ENCODE measurements around the gene CNTN4.

CNTN4 gene

DNA sequence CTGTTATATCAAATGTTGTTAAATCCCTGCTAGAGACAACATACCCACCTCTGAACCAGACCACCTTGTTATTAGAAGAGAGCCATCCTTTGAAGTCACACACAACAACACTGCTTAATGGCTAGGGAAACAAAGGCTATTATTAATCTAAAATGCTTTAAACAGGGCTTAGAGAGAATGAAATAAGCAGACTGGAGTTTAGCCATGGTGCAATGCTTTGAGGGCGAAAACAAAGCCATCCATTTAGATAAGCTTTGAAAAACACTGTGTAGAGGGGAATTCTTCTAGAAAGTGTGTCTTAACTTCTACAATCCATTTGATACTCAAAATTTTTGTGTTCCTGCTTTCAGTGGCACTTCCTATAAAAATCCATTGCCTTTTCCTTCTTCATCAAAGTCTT, 862.9 kb downstream of the CNTN4 start:
- Histone ChIP-seq H3K4me3 (ENCODE audit: low read depth in 1 of 2, low read length in 2 of 2) (no peak overlapping the region), H3K4me1 (ENCODE audit: insufficient read depth, low read length) (no peaks in the 10 kb centered on the region), H3K9me3 (ENCODE audit: insufficient read depth, low read length, severe bottlenecking) (no peaks in the 10 kb centered on the region), H2AFZ (ENCODE audit: low read depth, low read length) (no peak overlapping the region), H3K4me2 (ENCODE audit: insufficient read depth, low read length) (no peak overlapping the region), H3K27me3 (ENCODE audit: insufficient read depth, low read length, poor library complexity) (no peaks in the 10 kb centered on the region), H4K20me1 (ENCODE audit: insufficient read depth, low read length) (no peaks in the 10 kb centered on the region), H3K36me3 (ENCODE audit: insufficient read depth, low read length) (no peaks in the 10 kb centered on the region), H3K27ac (ENCODE audit: low read length) (no peak overlapping the region), H3K79me2 (ENCODE audit: insufficient read depth, low read length) (no peaks in the 10 kb centered on the region), H3K9ac (ENCODE audit: low read depth, low read length) (no peak overlapping the region)
- DNase-seq: no peak
- ATAC-seq (ENCODE audit: insufficient read depth, low read depth): no peak
- TF ChIP-seq, protein P1, sequence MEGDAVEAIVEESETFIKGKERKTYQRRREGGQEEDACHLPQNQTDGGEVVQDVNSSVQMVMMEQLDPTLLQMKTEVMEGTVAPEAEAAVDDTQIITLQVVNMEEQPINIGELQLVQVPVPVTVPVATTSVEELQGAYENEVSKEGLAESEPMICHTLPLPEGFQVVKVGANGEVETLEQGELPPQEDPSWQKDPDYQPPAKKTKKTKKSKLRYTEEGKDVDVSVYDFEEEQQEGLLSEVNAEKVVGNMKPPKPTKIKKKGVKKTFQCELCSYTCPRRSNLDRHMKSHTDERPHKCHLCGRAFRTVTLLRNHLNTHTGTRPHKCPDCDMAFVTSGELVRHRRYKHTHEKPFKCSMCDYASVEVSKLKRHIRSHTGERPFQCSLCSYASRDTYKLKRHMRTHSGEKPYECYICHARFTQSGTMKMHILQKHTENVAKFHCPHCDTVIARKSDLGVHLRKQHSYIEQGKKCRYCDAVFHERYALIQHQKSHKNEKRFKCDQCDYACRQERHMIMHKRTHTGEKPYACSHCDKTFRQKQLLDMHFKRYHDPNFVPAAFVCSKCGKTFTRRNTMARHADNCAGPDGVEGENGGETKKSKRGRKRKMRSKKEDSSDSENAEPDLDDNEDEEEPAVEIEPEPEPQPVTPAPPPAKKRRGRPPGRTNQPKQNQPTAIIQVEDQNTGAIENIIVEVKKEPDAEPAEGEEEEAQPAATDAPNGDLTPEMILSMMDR (IDR thresholded peaks at IDR 0.05; ENCODE audit: borderline replicate concordance, extremely low read depth, low read length, poor library complexity, severe bottlenecking): no peak
- TF ChIP-seq EZH2 (IDR thresholded peaks at IDR 0.05; ENCODE audit: borderline replicate concordance, low read depth, low read length, severe bottlenecking): no peak

DNA sequence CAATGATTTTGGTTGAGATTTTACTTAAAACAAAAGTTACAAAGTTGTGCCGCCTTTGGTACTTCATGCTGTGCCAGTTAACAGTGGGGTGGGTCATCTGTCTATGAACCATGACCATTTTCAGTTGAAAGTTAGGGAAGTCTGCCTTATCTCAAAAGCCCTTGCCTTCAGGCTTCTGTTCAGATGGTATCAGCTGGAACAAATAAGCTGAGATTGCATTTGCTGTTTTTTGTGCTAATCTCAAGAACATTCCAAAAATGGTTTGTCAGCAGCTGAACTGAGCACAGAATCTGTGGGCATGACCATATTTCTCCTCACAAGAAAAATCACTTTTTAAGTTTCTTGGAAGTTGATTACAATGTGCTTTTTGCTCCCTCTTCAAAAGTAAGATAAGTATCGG, 869.2 kb downstream of the CNTN4 start:
- no peaks in the 10 kb centered on the region for H3K27me3 ChIP-seq (ENCODE audit: insufficient read depth, low read length, poor library complexity)
- TF ChIP-seq, protein P1 (IDR thresholded peaks at IDR 0.05; ENCODE audit: borderline replicate concordance, extremely low read depth, low read length, poor library complexity, severe bottlenecking): no peak
- TF ChIP-seq EZH2 (IDR thresholded peaks at IDR 0.05; ENCODE audit: borderline replicate concordance, low read depth, low read length, severe bottlenecking): no peak
- no peaks in the 10 kb centered on the region for H4K20me1 ChIP-seq (ENCODE audit: insufficient read depth, low read length)
- H3K4me3 ChIP-seq (ENCODE audit: low read depth in 1 of 2, low read length in 2 of 2): no peak overlapping the region
- no peaks in the 10 kb centered on the region for H3K4me1 ChIP-seq (ENCODE audit: insufficient read depth, low read length)
- ATAC-seq (ENCODE audit: insufficient read depth, low read depth): no peak
- no peak overlapping the region for H3K9ac ChIP-seq (ENCODE audit: low read depth, low read length)
- no peak overlapping the region for H3K27ac ChIP-seq (ENCODE audit: low read length)
- H3K36me3 ChIP-seq (ENCODE audit: insufficient read depth, low read length): no peaks in the 10 kb centered on the region
- no peak overlapping the region for H3K4me2 ChIP-seq (ENCODE audit: insufficient read depth, low read length)
- DNase-seq: no peak
- no peak overlapping the region for H2AFZ ChIP-seq (ENCODE audit: low read depth, low read length)
- no peaks in the 10 kb centered on the region for H3K9me3 ChIP-seq (ENCODE audit: insufficient read depth, low read length, severe bottlenecking)
- no peaks in the 10 kb centered on the region for H3K79me2 ChIP-seq (ENCODE audit: insufficient read depth, low read length)

DNA sequence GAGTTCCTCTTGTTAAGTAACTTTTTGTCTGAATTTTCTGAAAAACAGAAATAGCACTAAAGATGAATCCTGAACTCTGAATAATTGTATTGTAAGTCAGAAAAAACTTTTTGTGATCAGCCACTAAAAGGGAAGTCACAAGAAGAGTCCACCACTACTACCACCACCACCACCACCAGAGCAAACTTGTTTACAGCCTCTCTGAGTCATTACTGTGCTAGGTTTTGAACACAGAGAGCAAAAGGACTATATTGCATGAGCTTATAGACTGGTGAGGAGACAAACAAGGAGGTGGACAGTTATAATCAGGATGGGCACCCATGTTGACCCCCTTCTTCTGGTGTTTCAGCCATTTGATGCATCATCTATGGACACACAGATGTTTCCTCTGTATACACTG, 869.8 kb downstream of the CNTN4 start:
- Histone ChIP-seq H2AFZ (ENCODE audit: low read depth, low read length) (no peak overlapping the region), H3K4me1 (ENCODE audit: insufficient read depth, low read length) (no peaks in the 10 kb centered on the region), H3K4me2 (ENCODE audit: insufficient read depth, low read length) (no peak overlapping the region), H4K20me1 (ENCODE audit: insufficient read depth, low read length) (no peaks in the 10 kb centered on the region), H3K9ac (ENCODE audit: low read depth, low read length) (no peak overlapping the region), H3K79me2 (ENCODE audit: insufficient read depth, low read length) (no peaks in the 10 kb centered on the region), H3K4me3 (ENCODE audit: low read depth in 1 of 2, low read length in 2 of 2) (no peak overlapping the region), H3K27ac (ENCODE audit: low read length) (no peak overlapping the region), H3K36me3 (ENCODE audit: insufficient read depth, low read length) (no peaks in the 10 kb centered on the region), H3K9me3 (ENCODE audit: insufficient read depth, low read length, severe bottlenecking) (no peaks in the 10 kb centered on the region), H3K27me3 (ENCODE audit: insufficient read depth, low read length, poor library complexity) (no peaks in the 10 kb centered on the region)
- ATAC-seq (ENCODE audit: insufficient read depth, low read depth) (no peak), DNase-seq (no peak)
- TF ChIP-seq EZH2 (IDR thresholded peaks at IDR 0.05; ENCODE audit: borderline replicate concordance, low read depth, low read length, severe bottlenecking): no peak
- TF ChIP-seq, protein P1 (IDR thresholded peaks at IDR 0.05; ENCODE audit: borderline replicate concordance, extremely low read depth, low read length, poor library complexity, severe bottlenecking): no peak

DNA sequence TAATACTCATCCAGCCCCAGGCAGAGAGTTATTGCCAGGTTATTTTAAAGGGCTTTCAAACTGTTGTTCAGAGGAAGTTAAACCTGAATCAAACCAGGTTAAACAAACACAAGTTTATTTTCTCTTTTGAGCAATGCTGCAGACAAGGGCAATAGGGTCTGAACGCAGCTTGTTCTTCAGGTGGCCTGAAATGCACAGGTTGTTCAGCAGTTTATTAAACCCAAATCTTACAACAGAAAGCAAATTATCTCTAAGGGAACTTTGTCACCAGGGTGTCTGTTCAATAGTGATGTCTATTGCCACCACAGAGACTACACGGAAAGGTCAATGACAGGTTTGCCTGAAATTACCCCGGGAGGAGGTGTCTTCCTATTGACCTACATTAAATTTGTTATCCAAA, 877.5 kb downstream of the CNTN4 start:
- H3K9me3 ChIP-seq (ENCODE audit: insufficient read depth, low read length, severe bottlenecking): no peaks in the 10 kb centered on the region
- no peaks in the 10 kb centered on the region for H4K20me1 ChIP-seq (ENCODE audit: insufficient read depth, low read length)
- H3K27me3 ChIP-seq (ENCODE audit: insufficient read depth, low read length, poor library complexity): no peaks in the 10 kb centered on the region
- DNase-seq (no peak), ATAC-seq (ENCODE audit: insufficient read depth, low read depth) (no peak)
- H3K4me1 ChIP-seq (ENCODE audit: insufficient read depth, low read length): no peaks in the 10 kb centered on the region
- H3K36me3 ChIP-seq (ENCODE audit: insufficient read depth, low read length): no peaks in the 10 kb centered on the region
- no peaks in the 10 kb centered on the region for H3K79me2 ChIP-seq (ENCODE audit: insufficient read depth, low read length)
- no peak overlapping the region for H3K4me2 ChIP-seq (ENCODE audit: insufficient read depth, low read length)
- H3K9ac ChIP-seq (ENCODE audit: low read depth, low read length): no peak overlapping the region
- no peak overlapping the region for H2AFZ ChIP-seq (ENCODE audit: low read depth, low read length)
- TF ChIP-seq, protein P1 (IDR thresholded peaks at IDR 0.05; ENCODE audit: borderline replicate concordance, extremely low read depth, low read length, poor library complexity, severe bottlenecking): no peak
- no peak for TF ChIP-seq EZH2 (IDR thresholded peaks at IDR 0.05; ENCODE audit: borderline replicate concordance, low read depth, low read length, severe bottlenecking)
- no peak overlapping the region for H3K27ac ChIP-seq (ENCODE audit: low read length)
- no peak overlapping the region for H3K4me3 ChIP-seq (ENCODE audit: low read depth in 1 of 2, low read length in 2 of 2)

Data from DND-41 (cell line).